ENCODE measurements around the gene ACVR1. TPM values are rescaled to one million over a fixed set of nuclear protein-coding genes. Genes with fewer than 3 reads are reported as not detected.

Gene ACVR1
- total and polyA plus RNA-seq, 2 donors (not counting 3 experiments of a cell fraction or from before 2014, with no cell fraction given), result 24.8 to 33.6 TPM

DNA sequence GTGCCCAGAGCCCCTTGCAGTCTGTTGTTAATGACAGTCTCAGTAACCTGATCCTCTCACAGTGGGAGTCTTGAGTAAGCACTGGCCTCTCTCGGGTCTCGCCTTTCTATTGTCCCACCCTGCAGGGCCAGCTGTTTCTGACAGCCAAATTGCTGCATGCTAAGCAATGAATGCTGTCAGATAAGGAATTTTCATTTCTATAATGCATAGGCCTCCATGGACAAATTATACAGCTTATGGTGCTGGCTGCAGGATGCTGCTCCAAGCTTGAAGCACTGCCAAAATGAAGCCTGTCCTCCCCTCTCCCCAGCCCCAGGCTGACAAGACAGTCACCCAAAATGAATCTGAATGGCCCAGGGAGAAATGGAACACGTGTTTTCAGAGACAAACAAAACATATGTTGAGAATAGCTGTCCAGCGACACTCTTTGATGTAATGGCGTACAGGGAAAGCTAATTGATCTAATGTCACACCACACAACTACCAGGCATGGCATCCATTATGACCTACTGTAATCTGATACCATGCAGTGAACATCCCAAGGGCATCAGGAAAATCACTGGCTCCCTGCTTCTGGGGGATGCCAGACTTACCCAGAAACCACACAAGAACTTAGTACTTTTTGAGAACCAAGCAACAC, 36.8 kb downstream of the ACVR1 start:
- intact Hi-C loops (cut with micrococcal nuclease), result loop anchor here (2.0 kb wide), 2 partner anchors 16 to 54 kb away; no protein-coding TSS in a partner anchor
- FAIRE-seq, result no peak
- ChIA-PET POLR2A (interaction anchor here (1.1 kb wide), 1 partner anchor 16 kb away, joined by 5 read pairs; no protein-coding TSS in a partner anchor), CTCF (interaction anchor here (0.7 to 1.5 kb wide), 5 partner anchors 12 to 55 kb away, joined by 3 to 8 read pairs (median 4); partner anchors contain the start of gene ACVR1)
- no peak for TF ChIP-seq POLR2AphosphoS5 (IDR thresholded peaks at IDR 0.05; ENCODE audit: insufficient read depth, low read depth, low read length)
- no peak for TF ChIP-seq EZH2 (IDR thresholded peaks at IDR 0.05; ENCODE audit: borderline replicate concordance, low read depth, low read length, severe bottlenecking)
- TF ChIP-seq, protein P1, sequence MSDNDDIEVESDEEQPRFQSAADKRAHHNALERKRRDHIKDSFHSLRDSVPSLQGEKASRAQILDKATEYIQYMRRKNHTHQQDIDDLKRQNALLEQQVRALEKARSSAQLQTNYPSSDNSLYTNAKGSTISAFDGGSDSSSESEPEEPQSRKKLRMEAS (IDR thresholded peaks at IDR 0.05; ENCODE audit: insufficient read depth, insufficient read length), result no peak
- TF ChIP-seq MYC (IDR thresholded peaks at IDR 0.05; ENCODE audit: low read depth, low read length), result no peak
- no peak for TF ChIP-seq JUN (IDR thresholded peaks at IDR 0.05; ENCODE audit: borderline replicate concordance, insufficient read depth, insufficient read length, low read depth)
- TF ChIP-seq POLR2A (IDR thresholded peaks at IDR 0.05; ENCODE audit: low read depth, low read length), result no peak
- TF ChIP-seq CTCF (IDR thresholded peaks at IDR 0.05; ENCODE audit: extremely low read depth in 1 of 2, insufficient read depth in 1 of 2, low read depth in 1 of 2, low read length in 2 of 2), result no peak
- no peak for TF ChIP-seq GATA2 (IDR thresholded peaks at IDR 0.05; ENCODE audit: insufficient read depth, insufficient read length, low read depth, low read length)
- TF ChIP-seq FOS (IDR thresholded peaks at IDR 0.05; ENCODE audit: borderline replicate concordance, insufficient read depth, low read length), result no peak
- Histone ChIP-seq H3K4me1 (ENCODE audit: control insufficient read depth, extremely low read depth, insufficient read depth, low read length) (peaks cover 37% of the 10 kb centered on the region), H3K27me3 (ENCODE audit: control insufficient read depth in 2 of 2, insufficient read depth in 2 of 2, low read length in 2 of 2) (no peaks in the 10 kb centered on the region), H3K9ac (replicated peaks; ENCODE audit: extremely low read depth, insufficient read depth, low read length) (no peak overlapping the region), H4K20me1 (replicated peaks; ENCODE audit: control insufficient read depth, extremely low read depth, insufficient read depth, low read length) (no peaks in the 10 kb centered on the region), H3K79me2 (ENCODE audit: control insufficient read depth, insufficient read depth, low read length) (peaks cover 18% of the 10 kb centered on the region), H3K9me3 (replicated peaks; ENCODE audit: control insufficient read depth, insufficient read depth, low read length) (no peaks in the 10 kb centered on the region), H3K9me1 (replicated peaks; ENCODE audit: control insufficient read depth, extremely low read depth, insufficient read depth, low read length) (no peaks in the 10 kb centered on the region), H3K4me3 (replicated peaks in 1 of 3; ENCODE audit: insufficient read depth in 1 of 3, low read depth in 1 of 3, low read length in 3 of 3) (no peak overlapping the region), H2AFZ (ENCODE audit: low read depth, low read length) (no peak overlapping the region), H3K27ac (ENCODE audit: insufficient read depth, low read depth, low read length) (peak overlapping the region; percentile 99), H3K4me2 (ENCODE audit: insufficient read depth, low read length) (no peak overlapping the region), H3K36me3 (ENCODE audit: control insufficient read depth in 2 of 2, extremely low read depth in 1 of 2, insufficient read depth in 2 of 2, low read length in 2 of 2) (no peaks in the 10 kb centered on the region)
- dilution Hi-C loops (cut with MboI; ENCODE audit: extremely low pct_ligation_motif_present, low sequenced_read_pairs), result no loop called here
- DNase-seq (ENCODE audit: low read depth, low spot score), result peak; percentile 48
- BruUV-seq (replicated peaks), result no TSS peak

Measured in endothelial cell of umbilical vein (primary cell).